ENCODE measurements around the gene SUPT3H. TPM values are rescaled to one million over a fixed set of nuclear protein-coding genes. Genes with fewer than 3 reads are reported as not detected.
A peak's percentile ranks its signal among the peaks of the same experiment; 100 is the strongest.

Gene SUPT3H
- total RNA-seq, result 14.8 and 19.4 TPM in 2 replicates

GRCh38 chr6:45377554-45378333, at the start of gene SUPT3H:
Gene SUPT3H, minus strand, starts transcription at chr6:45377934.
- intact Hi-C loops (cut with micrococcal nuclease), result loop anchor here (1.0 to 10.0 kb wide), 12 partner anchors 43 to 735 kb away; no protein-coding TSS in a partner anchor
- H3K36me3 Mint-ChIP-seq (ENCODE audit: low read depth), result peaks cover 6% of the 10 kb centered on the region
- peak; percentile 89 for DNase-seq (ENCODE audit: low spot score)

GRCh38 chr6:45426251-45426650, 48.5 kb upstream of the SUPT3H start:
- Mint-ChIP-seq H3K4me1 (ENCODE audit: low read depth) (peaks cover 51% of the 10 kb centered on the region), H3K9me3 (no peaks in the 10 kb centered on the region), H3K27ac (peak overlapping the region; percentile 59), H3K4me3 (ENCODE audit: low read depth) (peak overlapping the region; percentile 65), H3K27me3 (ENCODE audit: low read depth) (no peaks in the 10 kb centered on the region), H3K36me3 (ENCODE audit: low read depth) (peaks cover 78% of the 10 kb centered on the region)
- DNase-seq (ENCODE audit: low spot score), result no peak
- intact Hi-C loops (cut with micrococcal nuclease), result loop anchor here (5.0 kb wide), 1 partner anchor 116 kb away; no protein-coding TSS in a partner anchor

More at GRCh38 chr6:45377554-45378333, at the start of gene SUPT3H:
- Mint-ChIP-seq H3K27me3 (ENCODE audit: low read depth) (no peaks in the 10 kb centered on the region), H3K4me1 (ENCODE audit: low read depth) (peaks cover 23% of the 10 kb centered on the region), H3K9me3 (no peaks in the 10 kb centered on the region), H3K27ac (peak within 1 kb of the TSS; percentile 100), H3K4me3 (ENCODE audit: low read depth) (peak within 1 kb of the TSS; percentile 99)

GRCh38 chr6:45424451-45424861, 46.7 kb upstream of the SUPT3H start:
- no peaks in the 10 kb centered on the region for H3K9me3 Mint-ChIP-seq
- H3K27me3 Mint-ChIP-seq (ENCODE audit: low read depth), result no peaks in the 10 kb centered on the region
- peaks cover 77% of the 10 kb centered on the region for H3K36me3 Mint-ChIP-seq (ENCODE audit: low read depth)
- H3K4me3 Mint-ChIP-seq (ENCODE audit: low read depth), result peak overlapping the region; percentile 100
- no peak for DNase-seq (ENCODE audit: low spot score)
- peak overlapping the region; percentile 93 for H3K27ac Mint-ChIP-seq
- H3K4me1 Mint-ChIP-seq (ENCODE audit: low read depth), result peaks cover 48% of the 10 kb centered on the region
- intact Hi-C loops (cut with micrococcal nuclease), result loop anchor here (1.0 to 5.0 kb wide), 8 partner anchors 10 to 588 kb away; no protein-coding TSS in a partner anchor

- peaks cover 48% of the 10 kb centered on the region for H3K4me1 Mint-ChIP-seq (ENCODE audit: low read depth)
- H3K4me3 Mint-ChIP-seq (ENCODE audit: low read depth), result peak overlapping the region; percentile 100
- no peak for DNase-seq (ENCODE audit: low spot score)
Measured at GRCh38 chr6:45423824-45424450, 46.2 kb upstream of the SUPT3H start.

GRCh38 chr6:45423111-45423823, 45.5 kb upstream of the SUPT3H start:
- Mint-ChIP-seq H3K4me1 (ENCODE audit: low read depth) (peaks cover 45% of the 10 kb centered on the region), H3K36me3 (ENCODE audit: low read depth) (peaks cover 73% of the 10 kb centered on the region), H3K27me3 (ENCODE audit: low read depth) (no peaks in the 10 kb centered on the region), H3K9me3 (no peaks in the 10 kb centered on the region), H3K27ac (peak overlapping the region; percentile 99), H3K4me3 (ENCODE audit: low read depth) (peak overlapping the region; percentile 100)
- no peak for DNase-seq (ENCODE audit: low spot score)
- intact Hi-C loops (cut with micrococcal nuclease), result loop anchor here (5.0 kb wide), 3 partner anchors 379 to 589 kb away; no protein-coding TSS in a partner anchor

More at GRCh38 chr6:45423824-45424450, 46.2 kb upstream of the SUPT3H start:
- H3K9me3 Mint-ChIP-seq, result no peaks in the 10 kb centered on the region
- no peaks in the 10 kb centered on the region for H3K27me3 Mint-ChIP-seq (ENCODE audit: low read depth)
- intact Hi-C loops (cut with micrococcal nuclease), result loop anchor here (1.0 to 5.0 kb wide), 8 partner anchors 10 to 588 kb away; no protein-coding TSS in a partner anchor
- peak overlapping the region; percentile 93 for H3K27ac Mint-ChIP-seq
- H3K36me3 Mint-ChIP-seq (ENCODE audit: low read depth), result peaks cover 77% of the 10 kb centered on the region

- Mint-ChIP-seq H3K36me3 (ENCODE audit: low read depth) (peaks cover 71% of the 10 kb centered on the region), H3K4me3 (ENCODE audit: low read depth) (peak overlapping the region; percentile 100), H3K27ac (peak overlapping the region; percentile 99), H3K9me3 (no peaks in the 10 kb centered on the region), H3K27me3 (ENCODE audit: low read depth) (no peaks in the 10 kb centered on the region), H3K4me1 (ENCODE audit: low read depth) (peaks cover 43% of the 10 kb centered on the region)
- peak; percentile 62 for DNase-seq (ENCODE audit: low spot score)
- intact Hi-C loops (cut with micrococcal nuclease), result loop anchor here (1.0 to 5.0 kb wide), 4 partner anchors 380 to 590 kb away; no protein-coding TSS in a partner anchor
Measured at GRCh38 chr6:45422503-45423110, 44.9 kb upstream of the SUPT3H start.

- no peaks in the 10 kb centered on the region for H3K9me3 Mint-ChIP-seq
- peaks cover 45% of the 10 kb centered on the region for H3K4me1 Mint-ChIP-seq (ENCODE audit: low read depth)
- H3K27me3 Mint-ChIP-seq (ENCODE audit: low read depth), result no peaks in the 10 kb centered on the region
- H3K4me3 Mint-ChIP-seq (ENCODE audit: low read depth), result peak overlapping the region; percentile 100
- H3K36me3 Mint-ChIP-seq (ENCODE audit: low read depth), result peaks cover 71% of the 10 kb centered on the region
- peak overlapping the region; percentile 99 for H3K27ac Mint-ChIP-seq
- intact Hi-C loops (cut with micrococcal nuclease), result loop anchor here (1.0 to 5.0 kb wide), 4 partner anchors 380 to 590 kb away; no protein-coding TSS in a partner anchor
- DNase-seq (ENCODE audit: low spot score), result peak; percentile 64
Measured at GRCh38 chr6:45421709-45422502, 44.2 kb upstream of the SUPT3H start.

GRCh38 chr6:45420909-45421708, 43.4 kb upstream of the SUPT3H start:
- Mint-ChIP-seq H3K4me1 (ENCODE audit: low read depth) (peaks cover 50% of the 10 kb centered on the region), H3K27me3 (ENCODE audit: low read depth) (no peaks in the 10 kb centered on the region), H3K27ac (peak overlapping the region; percentile 99), H3K9me3 (no peaks in the 10 kb centered on the region), H3K36me3 (ENCODE audit: low read depth) (peaks cover 66% of the 10 kb centered on the region), H3K4me3 (ENCODE audit: low read depth) (peak overlapping the region; percentile 98)
- intact Hi-C loops (cut with micrococcal nuclease), result loop anchor here (1.0 to 5.0 kb wide), 5 partner anchors 43 to 591 kb away; no protein-coding TSS in a partner anchor
- DNase-seq (ENCODE audit: low spot score), result no peak

GRCh38 chr6:45420083-45420908, 42.6 kb upstream of the SUPT3H start:
- Mint-ChIP-seq H3K4me3 (ENCODE audit: low read depth) (peak overlapping the region; percentile 98), H3K4me1 (ENCODE audit: low read depth) (peaks cover 53% of the 10 kb centered on the region)

GRCh38 chr6:45419571-45420082, 41.9 kb upstream of the SUPT3H start:
- peaks cover 53% of the 10 kb centered on the region for H3K4me1 Mint-ChIP-seq (ENCODE audit: low read depth)
- peak overlapping the region; percentile 98 for H3K4me3 Mint-ChIP-seq (ENCODE audit: low read depth)
- peak overlapping the region; percentile 99 for H3K27ac Mint-ChIP-seq

More at GRCh38 chr6:45420083-45420908, 42.6 kb upstream of the SUPT3H start:
- Mint-ChIP-seq H3K27ac (peak overlapping the region; percentile 99), H3K36me3 (ENCODE audit: low read depth) (peaks cover 59% of the 10 kb centered on the region), H3K27me3 (ENCODE audit: low read depth) (no peaks in the 10 kb centered on the region), H3K9me3 (no peaks in the 10 kb centered on the region)
- intact Hi-C loops (cut with micrococcal nuclease), result loop anchor here (1.0 to 5.0 kb wide), 5 partner anchors 42 to 592 kb away; no protein-coding TSS in a partner anchor
- peak; percentile 63 for DNase-seq (ENCODE audit: low spot score)

More at GRCh38 chr6:45419571-45420082, 41.9 kb upstream of the SUPT3H start:
- intact Hi-C loops (cut with micrococcal nuclease), result loop anchor here (1.0 to 5.0 kb wide), 9 partner anchors 41 to 777 kb away; no protein-coding TSS in a partner anchor
- Mint-ChIP-seq H3K27me3 (ENCODE audit: low read depth) (no peaks in the 10 kb centered on the region), H3K36me3 (ENCODE audit: low read depth) (peaks cover 53% of the 10 kb centered on the region), H3K9me3 (no peaks in the 10 kb centered on the region)
- peak; percentile 63 for DNase-seq (ENCODE audit: low spot score)
